Uterus (tissue), 2 donors: Measurements from ENCODE around the gene KCNH1.

Experiments used
- POLR2A ChIP-seq, 2 donors: fragments of 450-650 bp; IDR thresholded peaks; one replicate each; pipeline ENCODE4 v1.6.1; 2016; ENCODE audit warnings: antibody characterized with exemption in 2 of 2, mild to moderate bottlenecking in 1 of 2, moderate library complexity in 1 of 2
- TF ChIP-seq, protein P1 (sequence below), 4 experiments: fragments of 200-600 bp in 2 of 4; fragments of 450-650 bp in 2 of 4; sonication (generic) in 2 of 4; IDR thresholded peaks; one replicate each; pipeline ENCODE4 v1.5.1; 2016 to 2019; ENCODE audit warnings: antibody characterized with exemption in 4 of 4, mild to moderate bottlenecking in 2 of 4, moderate library complexity in 1 of 4

- TF ChIP-seq, protein P1, sequence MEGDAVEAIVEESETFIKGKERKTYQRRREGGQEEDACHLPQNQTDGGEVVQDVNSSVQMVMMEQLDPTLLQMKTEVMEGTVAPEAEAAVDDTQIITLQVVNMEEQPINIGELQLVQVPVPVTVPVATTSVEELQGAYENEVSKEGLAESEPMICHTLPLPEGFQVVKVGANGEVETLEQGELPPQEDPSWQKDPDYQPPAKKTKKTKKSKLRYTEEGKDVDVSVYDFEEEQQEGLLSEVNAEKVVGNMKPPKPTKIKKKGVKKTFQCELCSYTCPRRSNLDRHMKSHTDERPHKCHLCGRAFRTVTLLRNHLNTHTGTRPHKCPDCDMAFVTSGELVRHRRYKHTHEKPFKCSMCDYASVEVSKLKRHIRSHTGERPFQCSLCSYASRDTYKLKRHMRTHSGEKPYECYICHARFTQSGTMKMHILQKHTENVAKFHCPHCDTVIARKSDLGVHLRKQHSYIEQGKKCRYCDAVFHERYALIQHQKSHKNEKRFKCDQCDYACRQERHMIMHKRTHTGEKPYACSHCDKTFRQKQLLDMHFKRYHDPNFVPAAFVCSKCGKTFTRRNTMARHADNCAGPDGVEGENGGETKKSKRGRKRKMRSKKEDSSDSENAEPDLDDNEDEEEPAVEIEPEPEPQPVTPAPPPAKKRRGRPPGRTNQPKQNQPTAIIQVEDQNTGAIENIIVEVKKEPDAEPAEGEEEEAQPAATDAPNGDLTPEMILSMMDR (IDR thresholded peaks at IDR 0.05) = no peak
- no peak for TF ChIP-seq POLR2A (IDR thresholded peaks at IDR 0.05)
These were observed 504.7 kb downstream of the KCNH1 start for GRCh38 chr1:210629276-210629675.
